ENCODE measurements around the gene FAM184A. TPM values are rescaled to one million over a fixed set of nuclear protein-coding genes. Genes with fewer than 3 reads are reported as not detected.

FAM184A gene
- total and polyA plus RNA-seq, 9 of the 15 experiments (the other 6 are each of a cell fraction or from before 2014, with no cell fraction given) = 6.4 to 18.7 (median 13.1) TPM

GRCh38 chr6:119040229-119040628, 38.2 kb downstream of the FAM184A start:
- H2AFZ ChIP-seq (ENCODE audit: low read depth, low read length) = no peak overlapping the region
- DNase-seq (ENCODE audit: extremely low read depth in 1 of 4, low spot score in 3 of 4) = no peak
- 83% methylated on average over 7 of the region's 8 CpGs for WGBS (ENCODE audit: insufficient coverage, low coverage, missing lambda C conversion rate)
- H3K9me1 ChIP-seq (ENCODE audit: control insufficient read depth, insufficient read depth, low read length) = no peaks in the 10 kb centered on the region
- intact Hi-C loops (cut with micrococcal nuclease) = no loop called here
- H3K9me3 ChIP-seq (replicated peaks; ENCODE audit: control insufficient read depth, insufficient read depth, low read depth, low read length) = no peaks in the 10 kb centered on the region
- ATAC-seq = no peak
- ChIA-PET POLR2A (interaction anchor here (0.6 to 1.1 kb wide), 2 partner anchors 12 to 18 kb away, joined by 3 read pairs; no protein-coding TSS in a partner anchor), CTCF (ENCODE audit: low intra/inter-chr PET ratio) (no interaction called here)
- no peaks in the 10 kb centered on the region for H3K27me3 ChIP-seq (ENCODE audit: control insufficient read depth in 2 of 2, insufficient read depth in 2 of 2, low read length in 2 of 2)
- no TSS peak for BruUV-seq (replicated peaks)
- H3K4me2 ChIP-seq (ENCODE audit: insufficient read depth, low read length) = no peak overlapping the region
- no peak for FAIRE-seq
- no peak overlapping the region for H3K9ac ChIP-seq (ENCODE audit: insufficient read depth in 1 of 2, low read depth in 2 of 2, low read length in 2 of 2)
- H4K20me1 ChIP-seq (replicated peaks; ENCODE audit: control insufficient read depth, insufficient read depth, low read length) = no peaks in the 10 kb centered on the region
- peaks cover 0 to 17% of the 10 kb centered on the region in 2 experiments; a peak in 2 of 5 replicates for H3K4me1 ChIP-seq (replicated peaks in 1 of 2; ENCODE audit: control insufficient read depth in 2 of 2, insufficient read depth in 2 of 2, low read length in 2 of 2)
- H3K36me3 ChIP-seq (ENCODE audit: control insufficient read depth, insufficient read depth, low read length) = no peaks in the 10 kb centered on the region
- no peak overlapping the region for H3K27ac ChIP-seq (ENCODE audit: extremely low read depth, low read depth, low read length)
- in situ Hi-C loops (cut with MboI) = no loop called here
- no peak overlapping the region for H3K4me3 ChIP-seq
- H3K79me2 ChIP-seq (ENCODE audit: control insufficient read depth, insufficient read depth, low read length) = peaks cover 9% of the 10 kb centered on the region; the same call in 1 of the 3 replicates
- no peak for TF ChIP-seq FIP1L1 (IDR thresholded peaks at IDR 0.05; ENCODE audit: low read depth, low read length, poor library complexity, severe bottlenecking)
- TF ChIP-seq ZNF76 (CRISPR knock-in tag; IDR thresholded peaks at IDR 0.05; ENCODE audit: borderline replicate concordance) = no peak
- TF ChIP-seq, protein P1, sequence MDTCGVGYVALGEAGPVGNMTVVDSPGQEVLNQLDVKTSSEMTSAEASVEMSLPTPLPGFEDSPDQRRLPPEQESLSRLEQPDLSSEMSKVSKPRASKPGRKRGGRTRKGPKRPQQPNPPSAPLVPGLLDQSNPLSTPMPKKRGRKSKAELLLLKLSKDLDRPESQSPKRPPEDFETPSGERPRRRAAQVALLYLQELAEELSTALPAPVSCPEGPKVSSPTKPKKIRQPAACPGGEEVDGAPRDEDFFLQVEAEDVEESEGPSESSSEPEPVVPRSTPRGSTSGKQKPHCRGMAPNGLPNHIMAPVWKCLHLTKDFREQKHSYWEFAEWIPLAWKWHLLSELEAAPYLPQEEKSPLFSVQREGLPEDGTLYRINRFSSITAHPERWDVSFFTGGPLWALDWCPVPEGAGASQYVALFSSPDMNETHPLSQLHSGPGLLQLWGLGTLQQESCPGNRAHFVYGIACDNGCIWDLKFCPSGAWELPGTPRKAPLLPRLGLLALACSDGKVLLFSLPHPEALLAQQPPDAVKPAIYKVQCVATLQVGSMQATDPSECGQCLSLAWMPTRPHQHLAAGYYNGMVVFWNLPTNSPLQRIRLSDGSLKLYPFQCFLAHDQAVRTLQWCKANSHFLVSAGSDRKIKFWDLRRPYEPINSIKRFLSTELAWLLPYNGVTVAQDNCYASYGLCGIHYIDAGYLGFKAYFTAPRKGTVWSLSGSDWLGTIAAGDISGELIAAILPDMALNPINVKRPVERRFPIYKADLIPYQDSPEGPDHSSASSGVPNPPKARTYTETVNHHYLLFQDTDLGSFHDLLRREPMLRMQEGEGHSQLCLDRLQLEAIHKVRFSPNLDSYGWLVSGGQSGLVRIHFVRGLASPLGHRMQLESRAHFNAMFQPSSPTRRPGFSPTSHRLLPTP (IDR thresholded peaks at IDR 0.05; ENCODE audit: borderline replicate concordance, extremely low read depth, insufficient read length) = no peak
- TF ChIP-seq AFF4 (CRISPR knock-in tag; IDR thresholded peaks at IDR 0.05) = no peak
- TF ChIP-seq ZNF785 (CRISPR knock-in tag; IDR thresholded peaks at IDR 0.05) = no peak
- no peak for TF ChIP-seq GTF2A2 (tag; IDR thresholded peaks at IDR 0.05)
- no peak for TF ChIP-seq DMBX1 (CRISPR knock-in tag; IDR thresholded peaks at IDR 0.05; ENCODE audit: borderline replicate concordance)
- no peak for TF ChIP-seq NR3C1 (CRISPR knock-in tag; IDR thresholded peaks at IDR 0.05)
- no peak for TF ChIP-seq CEBPZ (IDR thresholded peaks at IDR 0.05; ENCODE audit: borderline replicate concordance, low read depth, low read length)
- TF ChIP-seq FOS (IDR thresholded peaks at IDR 0.05; ENCODE audit: extremely low read depth, insufficient read length) = no peak
- TF ChIP-seq NCOA2 (IDR thresholded peaks at IDR 0.05; ENCODE audit: partially characterized antibody in 2 of 2) = no peak
- TF ChIP-seq RFX1 (IDR thresholded peaks at IDR 0.05) = no peak

All from K562 (cell line).